ENCODE results near the gene CHML. TPM values are rescaled to one million over a fixed set of nuclear protein-coding genes. Genes with fewer than 3 reads are reported as not detected.
A peak's percentile ranks its signal among the peaks of the same experiment; 100 is the strongest.

The CHML gene
- total and polyA plus RNA-seq, 10 of the 15 experiments (the other 5 are each of a cell fraction or from before 2014, with no cell fraction given): 2.0 to 15.5 (median 6.0) TPM

DNA sequence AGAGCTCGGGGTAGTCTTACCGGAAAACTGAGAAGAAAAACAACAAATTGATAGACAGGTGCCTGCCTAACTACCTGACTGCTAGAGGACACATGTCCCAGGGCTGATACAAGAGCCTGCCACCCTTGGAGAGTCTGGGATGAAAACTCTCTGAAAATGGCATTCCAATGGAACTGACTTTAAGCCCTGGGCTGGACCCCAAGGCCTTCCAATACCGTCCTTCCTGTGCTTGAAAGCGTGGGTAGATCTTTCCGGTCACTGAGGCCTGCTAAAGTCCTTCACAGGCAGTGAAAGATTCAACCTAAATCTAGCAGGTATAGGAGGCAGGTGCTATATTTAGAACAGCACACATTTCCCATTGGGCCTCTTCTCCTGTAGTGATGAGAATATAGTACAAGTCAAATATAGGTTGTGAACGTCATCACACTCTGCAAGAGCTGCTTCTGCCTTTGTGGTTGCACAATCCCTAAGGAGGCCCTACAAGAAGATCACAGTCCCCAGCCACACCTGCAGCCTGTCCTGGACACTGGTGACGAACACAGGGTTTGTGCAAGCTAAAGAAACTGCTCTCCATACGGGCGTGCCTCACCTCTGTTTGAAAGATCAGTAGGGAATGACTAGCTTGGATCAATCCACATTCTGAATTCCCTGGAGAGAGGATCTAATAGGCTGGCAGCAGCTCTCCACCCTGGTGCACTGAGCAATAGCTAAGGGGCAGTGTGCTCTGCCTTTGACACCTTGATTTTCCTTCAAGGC is 876 bp upstream of the CHML start:
- ChIA-PET POLR2A (no interaction called here), SMC1A (ENCODE audit: uncharacterized antibody, unreplicated experiment) (no interaction called here), RAD21 (ENCODE audit: unreplicated experiment) (no interaction called here), CTCF (interaction anchor here (0.5 to 1.0 kb wide), 5 partner anchors 12 to 102 kb away, joined by 3 to 5 read pairs (median 3); no protein-coding TSS in a partner anchor)
- ATAC-seq (no peak), DNase-seq (ENCODE audit: low read depth, low spot score) (no peak), FAIRE-seq (no peak)
- H3K4me3 ChIP-seq: no peak overlapping the region
- in situ Hi-C loops (cut with MboI): no loop called here
- H3K4me1 ChIP-seq (ENCODE audit: control insufficient read depth, insufficient read depth, low read length): peaks cover 9% of the 10 kb centered on the region
- peaks cover 35% of the 10 kb centered on the region for H3K79me2 ChIP-seq (ENCODE audit: control insufficient read depth, insufficient read depth, low read length)
- no peaks in the 10 kb centered on the region for H3K27me3 ChIP-seq (replicated peaks in 1 of 2; ENCODE audit: control insufficient read depth in 2 of 2, insufficient read depth in 2 of 2, low read length in 1 of 2)
- WGBS (ENCODE audit: insufficient coverage, insufficient replicate concordance, low lambda C conversion rate, missing lambda C conversion rate): 58% methylated on average over 9 of the region's 9 CpGs
- TF ChIP-seq IKZF1 (conservative IDR thresholded peaks at IDR 0.05): no peak
- TF ChIP-seq SREBF2 (IDR thresholded peaks at IDR 0.05; ENCODE audit: low read length): no peak
- TF ChIP-seq, protein P1, sequence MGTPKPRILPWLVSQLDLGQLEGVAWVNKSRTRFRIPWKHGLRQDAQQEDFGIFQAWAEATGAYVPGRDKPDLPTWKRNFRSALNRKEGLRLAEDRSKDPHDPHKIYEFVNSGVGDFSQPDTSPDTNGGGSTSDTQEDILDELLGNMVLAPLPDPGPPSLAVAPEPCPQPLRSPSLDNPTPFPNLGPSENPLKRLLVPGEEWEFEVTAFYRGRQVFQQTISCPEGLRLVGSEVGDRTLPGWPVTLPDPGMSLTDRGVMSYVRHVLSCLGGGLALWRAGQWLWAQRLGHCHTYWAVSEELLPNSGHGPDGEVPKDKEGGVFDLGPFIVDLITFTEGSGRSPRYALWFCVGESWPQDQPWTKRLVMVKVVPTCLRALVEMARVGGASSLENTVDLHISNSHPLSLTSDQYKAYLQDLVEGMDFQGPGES (IDR thresholded peaks at IDR 0.05): no peak
- TF ChIP-seq ASH2L (IDR thresholded peaks at IDR 0.05; ENCODE audit: borderline replicate concordance, low read depth): no peak
- no peak for TF ChIP-seq PML (IDR thresholded peaks at IDR 0.05; ENCODE audit: low read length)
- no peak for TF ChIP-seq CHD4 (IDR thresholded peaks at IDR 0.05)
- no peak for TF ChIP-seq NFYA (IDR thresholded peaks at IDR 0.05; ENCODE audit: borderline replicate concordance, low read depth, low read length)
- TF ChIP-seq, protein P2, sequence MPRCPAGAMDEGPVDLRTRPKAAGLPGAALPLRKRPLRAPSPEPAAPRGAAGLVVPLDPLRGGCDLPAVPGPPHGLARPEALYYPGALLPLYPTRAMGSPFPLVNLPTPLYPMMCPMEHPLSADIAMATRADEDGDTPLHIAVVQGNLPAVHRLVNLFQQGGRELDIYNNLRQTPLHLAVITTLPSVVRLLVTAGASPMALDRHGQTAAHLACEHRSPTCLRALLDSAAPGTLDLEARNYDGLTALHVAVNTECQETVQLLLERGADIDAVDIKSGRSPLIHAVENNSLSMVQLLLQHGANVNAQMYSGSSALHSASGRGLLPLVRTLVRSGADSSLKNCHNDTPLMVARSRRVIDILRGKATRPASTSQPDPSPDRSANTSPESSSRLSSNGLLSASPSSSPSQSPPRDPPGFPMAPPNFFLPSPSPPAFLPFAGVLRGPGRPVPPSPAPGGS (IDR thresholded peaks at IDR 0.05; ENCODE audit: borderline replicate concordance, insufficient read depth, low read depth, low read length, poor library complexity, severe bottlenecking): no peak
- TF ChIP-seq, protein P3, sequence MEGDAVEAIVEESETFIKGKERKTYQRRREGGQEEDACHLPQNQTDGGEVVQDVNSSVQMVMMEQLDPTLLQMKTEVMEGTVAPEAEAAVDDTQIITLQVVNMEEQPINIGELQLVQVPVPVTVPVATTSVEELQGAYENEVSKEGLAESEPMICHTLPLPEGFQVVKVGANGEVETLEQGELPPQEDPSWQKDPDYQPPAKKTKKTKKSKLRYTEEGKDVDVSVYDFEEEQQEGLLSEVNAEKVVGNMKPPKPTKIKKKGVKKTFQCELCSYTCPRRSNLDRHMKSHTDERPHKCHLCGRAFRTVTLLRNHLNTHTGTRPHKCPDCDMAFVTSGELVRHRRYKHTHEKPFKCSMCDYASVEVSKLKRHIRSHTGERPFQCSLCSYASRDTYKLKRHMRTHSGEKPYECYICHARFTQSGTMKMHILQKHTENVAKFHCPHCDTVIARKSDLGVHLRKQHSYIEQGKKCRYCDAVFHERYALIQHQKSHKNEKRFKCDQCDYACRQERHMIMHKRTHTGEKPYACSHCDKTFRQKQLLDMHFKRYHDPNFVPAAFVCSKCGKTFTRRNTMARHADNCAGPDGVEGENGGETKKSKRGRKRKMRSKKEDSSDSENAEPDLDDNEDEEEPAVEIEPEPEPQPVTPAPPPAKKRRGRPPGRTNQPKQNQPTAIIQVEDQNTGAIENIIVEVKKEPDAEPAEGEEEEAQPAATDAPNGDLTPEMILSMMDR (IDR thresholded peaks at IDR 0.05 in 2 of 3, conservative IDR thresholded peaks at IDR 0.05 in 1 of 3; ENCODE audit: control insufficient read depth in 2 of 3, extremely low read depth in 1 of 3, insufficient read depth in 1 of 3, low read depth in 3 of 3, low read length in 3 of 3): no peak
- TF ChIP-seq HDGF (IDR thresholded peaks at IDR 0.05): no peak
- TF ChIP-seq HDAC6 (IDR thresholded peaks at IDR 0.05; ENCODE audit: unreplicated experiment): no peak
- TF ChIP-seq SUZ12 (IDR thresholded peaks at IDR 0.05; ENCODE audit: unreplicated experiment): no peak
- TF ChIP-seq STAT1 (conservative IDR thresholded peaks at IDR 0.05): no peak
- TF ChIP-seq MTA2 (IDR thresholded peaks at IDR 0.05; ENCODE audit: low read depth): no peak
- no peak for TF ChIP-seq NR2F1 (conservative IDR thresholded peaks at IDR 0.05)
- TF ChIP-seq PAX8 (IDR thresholded peaks at IDR 0.05): no peak
- no peak for TF ChIP-seq IRF4 (IDR thresholded peaks at IDR 0.05; ENCODE audit: low read depth, low read length)
- TF ChIP-seq GABPA (IDR thresholded peaks at IDR 0.05; ENCODE audit: low read depth): no peak
- intact Hi-C loops (cut with micrococcal nuclease; ENCODE audit: unreplicated experiment): no loop called here
- H3K9ac ChIP-seq (ENCODE audit: control insufficient read depth, insufficient read depth, low read length): no peak overlapping the region; the same call in 1 of the 2 replicates
- BruUV-seq (replicated peaks): no TSS peak
- no peak overlapping the region for H3K27ac ChIP-seq (ENCODE audit: control insufficient read depth, insufficient read depth)
- H3K4me2 ChIP-seq (ENCODE audit: control insufficient read depth, insufficient read depth): peak overlapping the region; percentile 83
- no peaks in the 10 kb centered on the region for H4K20me1 ChIP-seq (ENCODE audit: control insufficient read depth, insufficient read depth)
- H3K36me3 ChIP-seq (ENCODE audit: control insufficient read depth in 2 of 2, insufficient read depth in 2 of 2, low read length in 1 of 2): no peaks in the 10 kb centered on the region
- no peaks in the 10 kb centered on the region; the same call in 2 of the 3 replicates for H3K9me3 ChIP-seq (replicated peaks; ENCODE audit: control insufficient read depth, insufficient read depth, low read length)
- peak overlapping the region; percentile 94 for H2AFZ ChIP-seq (ENCODE audit: control insufficient read depth, low read depth, low read length)

Data from GM12878 (cell line).